Measurements from ENCODE around the gene MDFIC. TPM values are rescaled to one million over a fixed set of nuclear protein-coding genes. Genes with fewer than 3 reads are reported as not detected.

MDFIC gene
- total RNA-seq, 4 donors from 2014 or later = 46.7 to 176 (median 79.2) TPM

DNA sequence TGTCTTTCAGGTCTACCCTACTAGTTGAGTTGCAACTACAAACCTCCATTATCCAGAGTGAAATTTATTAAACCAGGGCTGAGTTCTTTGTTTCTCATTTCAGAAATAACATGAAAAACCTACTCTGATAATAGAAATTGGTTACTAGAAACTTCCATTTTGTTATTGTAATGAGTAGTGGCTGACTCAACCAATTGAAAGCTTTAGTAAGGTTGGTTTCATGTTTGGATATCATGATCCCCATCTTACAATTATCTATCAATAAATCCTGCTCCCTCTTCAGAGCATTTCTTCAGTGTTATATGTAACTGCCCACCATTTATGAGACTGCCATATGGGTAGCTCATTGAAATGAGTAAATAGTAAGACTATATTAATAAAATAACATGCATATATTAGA is 16.9 kb downstream of the MDFIC start:
- TF ChIP-seq, protein P1, sequence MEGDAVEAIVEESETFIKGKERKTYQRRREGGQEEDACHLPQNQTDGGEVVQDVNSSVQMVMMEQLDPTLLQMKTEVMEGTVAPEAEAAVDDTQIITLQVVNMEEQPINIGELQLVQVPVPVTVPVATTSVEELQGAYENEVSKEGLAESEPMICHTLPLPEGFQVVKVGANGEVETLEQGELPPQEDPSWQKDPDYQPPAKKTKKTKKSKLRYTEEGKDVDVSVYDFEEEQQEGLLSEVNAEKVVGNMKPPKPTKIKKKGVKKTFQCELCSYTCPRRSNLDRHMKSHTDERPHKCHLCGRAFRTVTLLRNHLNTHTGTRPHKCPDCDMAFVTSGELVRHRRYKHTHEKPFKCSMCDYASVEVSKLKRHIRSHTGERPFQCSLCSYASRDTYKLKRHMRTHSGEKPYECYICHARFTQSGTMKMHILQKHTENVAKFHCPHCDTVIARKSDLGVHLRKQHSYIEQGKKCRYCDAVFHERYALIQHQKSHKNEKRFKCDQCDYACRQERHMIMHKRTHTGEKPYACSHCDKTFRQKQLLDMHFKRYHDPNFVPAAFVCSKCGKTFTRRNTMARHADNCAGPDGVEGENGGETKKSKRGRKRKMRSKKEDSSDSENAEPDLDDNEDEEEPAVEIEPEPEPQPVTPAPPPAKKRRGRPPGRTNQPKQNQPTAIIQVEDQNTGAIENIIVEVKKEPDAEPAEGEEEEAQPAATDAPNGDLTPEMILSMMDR (IDR thresholded peaks at IDR 0.05) = no peak
- DNase-seq (ENCODE audit: low spot score) = no peak
- no peak for ATAC-seq (ENCODE audit: low FRiP score)

DNA sequence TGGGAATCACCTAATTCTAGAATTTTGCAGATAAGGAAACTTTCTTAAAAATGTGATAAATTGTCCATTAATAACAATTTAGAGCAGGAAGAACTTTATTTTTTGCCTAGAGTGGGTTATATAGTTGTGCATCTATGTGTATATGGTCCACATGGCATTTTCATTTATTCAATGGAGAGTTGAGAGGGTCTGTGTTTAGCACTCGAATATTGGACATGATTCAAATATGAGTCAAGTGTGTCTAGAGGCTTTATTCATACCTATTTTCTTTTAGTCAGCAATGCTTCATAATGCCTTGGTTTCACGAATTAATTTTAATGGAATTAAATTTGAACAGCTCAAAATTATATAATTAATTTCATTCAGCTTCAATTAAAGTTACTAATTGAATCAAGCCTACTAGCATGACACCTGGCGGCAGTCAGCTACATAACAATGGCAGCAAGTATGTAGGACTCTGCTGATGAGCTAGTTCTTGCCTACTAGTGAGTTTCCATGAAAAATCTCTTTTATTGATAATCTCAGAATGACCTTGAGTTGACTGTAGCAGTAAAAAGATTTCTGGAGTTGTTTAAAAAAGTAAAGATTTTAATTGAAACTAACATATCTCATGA is 17.7 kb downstream of the MDFIC start:
- ATAC-seq (ENCODE audit: low FRiP score) (no peak), DNase-seq (ENCODE audit: low spot score) (no peak)
- TF ChIP-seq, protein P1 (IDR thresholded peaks at IDR 0.05) = no peak

DNA sequence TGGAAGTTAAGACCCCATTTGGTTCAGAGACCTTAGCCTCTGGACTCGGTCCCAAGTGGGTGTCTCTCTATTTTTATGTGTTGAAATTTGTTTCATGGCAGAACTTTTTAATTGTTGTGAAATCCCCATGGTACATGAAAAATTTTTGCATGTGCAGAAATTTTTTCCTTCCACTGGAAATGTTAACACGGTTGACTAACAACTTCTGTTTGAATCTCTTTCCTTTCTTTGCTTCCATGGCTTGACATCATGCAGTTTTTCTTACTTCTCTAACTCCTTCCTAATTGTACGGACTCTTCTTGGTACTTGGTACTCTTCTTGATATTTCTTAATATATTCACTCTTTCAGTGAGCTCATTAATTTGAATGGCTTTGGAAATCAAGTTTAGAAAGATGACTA is 18.3 kb downstream of the MDFIC start:
- ATAC-seq (ENCODE audit: low FRiP score) (no peak), DNase-seq (ENCODE audit: low spot score) (no peak)
- TF ChIP-seq, protein P1 (IDR thresholded peaks at IDR 0.05) = no peak

DNA sequence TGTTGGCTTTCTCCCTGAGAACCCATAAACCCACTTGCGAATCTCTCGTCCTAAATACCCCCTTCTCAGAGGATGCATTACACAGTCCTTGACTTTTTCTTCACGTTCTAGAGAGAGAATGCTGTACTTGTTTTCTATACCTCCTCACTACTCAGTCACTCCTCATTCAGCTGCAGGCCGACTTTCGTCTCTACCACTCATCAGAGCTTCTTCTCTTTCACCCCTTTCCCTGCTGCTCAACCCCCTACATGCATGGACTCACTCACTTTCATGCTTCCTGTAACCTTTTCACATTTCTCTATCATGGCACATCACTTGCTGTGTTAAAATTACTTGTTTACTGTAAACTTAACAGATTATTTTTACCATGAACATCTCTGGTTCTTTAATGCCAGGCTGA is 19.8 kb downstream of the MDFIC start:
- no peak for ATAC-seq (ENCODE audit: low FRiP score)
- TF ChIP-seq, protein P1 (IDR thresholded peaks at IDR 0.05) = no peak
- DNase-seq (ENCODE audit: low spot score) = no peak

DNA sequence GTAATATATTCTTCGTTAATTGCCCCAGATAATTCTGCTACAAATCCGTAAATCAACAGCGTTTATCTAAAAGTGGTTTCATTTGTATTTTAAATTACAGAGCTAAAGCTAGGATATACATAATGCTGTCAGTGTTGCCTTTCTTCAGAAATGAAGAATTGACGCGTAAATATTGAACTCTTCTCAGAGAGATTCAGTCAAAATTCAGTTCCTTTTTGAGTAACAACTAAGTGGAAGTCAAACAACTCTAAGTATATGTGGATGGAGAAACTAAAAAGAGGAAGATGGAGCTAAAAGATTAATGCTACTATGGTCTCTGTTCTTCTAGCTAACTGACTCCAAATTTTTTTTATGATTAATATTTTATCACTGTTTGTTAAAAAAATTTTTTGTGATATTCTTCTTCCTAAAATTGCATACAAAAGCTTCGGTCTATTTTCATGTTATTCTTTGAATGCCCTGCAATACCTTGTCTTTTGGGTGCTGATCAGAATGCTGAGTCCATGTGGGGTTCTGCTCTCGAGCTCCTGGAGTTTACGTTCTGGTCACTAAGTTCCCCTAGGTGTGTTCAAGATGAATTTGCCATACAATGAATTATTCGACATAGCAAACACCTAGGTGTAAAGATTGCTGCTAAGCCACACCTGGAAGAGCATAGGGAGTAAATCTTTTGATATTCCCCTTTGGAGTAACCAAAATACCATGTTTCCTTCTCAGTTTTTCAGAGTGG is 20.7 kb downstream of the MDFIC start:
- TF ChIP-seq, protein P1 (IDR thresholded peaks at IDR 0.05) = no peak
- DNase-seq (ENCODE audit: low spot score) = no peak
- ATAC-seq (ENCODE audit: low FRiP score) = no peak

DNA sequence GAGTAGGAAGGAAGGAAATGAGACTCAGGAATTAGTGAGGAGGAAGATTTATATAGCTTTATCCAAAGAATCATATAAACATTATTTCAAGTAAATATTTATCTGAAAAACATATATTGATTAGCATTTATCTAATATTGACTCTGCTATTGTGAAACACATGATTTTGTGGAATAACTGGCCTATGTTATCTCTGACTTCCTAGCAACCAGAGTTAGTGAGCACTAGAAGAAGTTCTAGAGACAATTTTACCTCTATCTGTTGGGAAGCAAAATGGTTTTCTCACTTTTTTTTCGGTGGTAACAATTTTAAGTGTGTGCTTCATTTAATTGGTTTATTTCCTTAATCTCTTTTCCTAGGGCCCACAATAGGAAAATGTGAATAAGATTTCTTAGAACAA is 21.6 kb downstream of the MDFIC start:
- DNase-seq (ENCODE audit: low spot score) = no peak
- TF ChIP-seq, protein P1 (IDR thresholded peaks at IDR 0.05) = no peak

More for the DNA sequence above, 21.6 kb downstream of the MDFIC start:
- no peak for ATAC-seq (ENCODE audit: low FRiP score)

All from omental fat pad (tissue), 4 donors.